ENCODE measurements around the gene C22orf39. TPM values are rescaled to one million over a fixed set of nuclear protein-coding genes. Genes with fewer than 3 reads are reported as not detected.
A peak's percentile ranks its signal among the peaks of the same experiment; 100 is the strongest.

Gene C22orf39
- total and polyA plus RNA-seq, 10 of the 15 experiments (the other 5 are each of a cell fraction or from before 2014, with no cell fraction given): 6.7 to 47.0 (median 26.5) TPM

GRCh38 chr22:19447330-19448075 is at the start of gene C22orf39 (continued):
- TF ChIP-seq PRDM15 (CRISPR knock-in tag; IDR thresholded peaks at IDR 0.05): no peak
- TF ChIP-seq MTA2 (IDR thresholded peaks at IDR 0.05; ENCODE audit: low read depth): no peak
- no peak for TF ChIP-seq RUNX3 (IDR thresholded peaks at IDR 0.05; ENCODE audit: low read length)
- TF ChIP-seq BCLAF1 (IDR thresholded peaks at IDR 0.05): no peak
- TF ChIP-seq NKRF (conservative IDR thresholded peaks at IDR 0.05): peak; percentile 90
- peak; percentile 68 for TF ChIP-seq FOS (IDR thresholded peaks at IDR 0.05; ENCODE audit: borderline replicate concordance, extremely low read depth, insufficient read length)
- TF ChIP-seq IKZF2 (IDR thresholded peaks at IDR 0.05): no peak
- peak; percentile 84; the same call in 1 of the 2 replicates for TF ChIP-seq TAF1 (IDR thresholded peaks at IDR 0.05; ENCODE audit: borderline replicate concordance, low read depth, low read length)
- TF ChIP-seq CHD2 (IDR thresholded peaks at IDR 0.05; ENCODE audit: borderline replicate concordance, low read depth, low read length): peak; percentile 95
- TF ChIP-seq RELA (IDR thresholded peaks at IDR 0.05; ENCODE audit: borderline replicate concordance, partially characterized antibody): no peak
- no peak; the same call in 1 of the 2 replicates for TF ChIP-seq MAX (IDR thresholded peaks at IDR 0.05; ENCODE audit: low read depth, low read length)
- no peak for TF ChIP-seq NFIC (IDR thresholded peaks at IDR 0.05; ENCODE audit: low read depth, low read length)
- peak; percentile 74; the same call in 1 of the 2 replicates for TF ChIP-seq ASH2L (IDR thresholded peaks at IDR 0.05; ENCODE audit: borderline replicate concordance, low read depth)
- peak; percentile 96 for TF ChIP-seq SP1 (IDR thresholded peaks at IDR 0.05; ENCODE audit: low read depth, low read length)
- TF ChIP-seq BCL11A (IDR thresholded peaks at IDR 0.05; ENCODE audit: low read depth, low read length): no peak
- TF ChIP-seq NR2C1 (IDR thresholded peaks at IDR 0.05): peak; percentile 67
- TF ChIP-seq POU2F2 (IDR thresholded peaks at IDR 0.05; ENCODE audit: borderline replicate concordance, low read depth, low read length): 0 out of 3 replicates have a peak, but pooled peaks have one; percentile 56
- TF ChIP-seq POLR2AphosphoS2 (IDR thresholded peaks at IDR 0.05; ENCODE audit: low read depth, low read length): peak; percentile 80
- peak; percentile 82 for TF ChIP-seq CREM (IDR thresholded peaks at IDR 0.05; ENCODE audit: low read depth)
- TF ChIP-seq SRF (IDR thresholded peaks at IDR 0.05; ENCODE audit: low read depth in 2 of 2, low read length in 2 of 2): no peak
- TF ChIP-seq SREBF1 (IDR thresholded peaks at IDR 0.05; ENCODE audit: low read length): no peak
- TF ChIP-seq BACH1 (IDR thresholded peaks at IDR 0.05; ENCODE audit: borderline replicate concordance): peak; percentile 82
